Activated gamma-delta T cell treated with anti-CD3 and anti-CD28 coated beads, Interleukin-2, amount 50 U/mL, for 16 hours (primary cell): Measurements from ENCODE around the gene HERC6.
A peak's percentile ranks its signal among the peaks of the same experiment; 100 is the strongest.
"Not testable (repeated sequence)": the region's sequence is repeated elsewhere in the genome, so short reads cannot be mapped to it uniquely, and the experiment has no call there.

Experiments
- DNase-seq: peaks from one replicate; pipeline ENCODE4 v3.0.0-alpha.2; 2020; ENCODE audit warnings: low read depth

Gene HERC6

DNA sequence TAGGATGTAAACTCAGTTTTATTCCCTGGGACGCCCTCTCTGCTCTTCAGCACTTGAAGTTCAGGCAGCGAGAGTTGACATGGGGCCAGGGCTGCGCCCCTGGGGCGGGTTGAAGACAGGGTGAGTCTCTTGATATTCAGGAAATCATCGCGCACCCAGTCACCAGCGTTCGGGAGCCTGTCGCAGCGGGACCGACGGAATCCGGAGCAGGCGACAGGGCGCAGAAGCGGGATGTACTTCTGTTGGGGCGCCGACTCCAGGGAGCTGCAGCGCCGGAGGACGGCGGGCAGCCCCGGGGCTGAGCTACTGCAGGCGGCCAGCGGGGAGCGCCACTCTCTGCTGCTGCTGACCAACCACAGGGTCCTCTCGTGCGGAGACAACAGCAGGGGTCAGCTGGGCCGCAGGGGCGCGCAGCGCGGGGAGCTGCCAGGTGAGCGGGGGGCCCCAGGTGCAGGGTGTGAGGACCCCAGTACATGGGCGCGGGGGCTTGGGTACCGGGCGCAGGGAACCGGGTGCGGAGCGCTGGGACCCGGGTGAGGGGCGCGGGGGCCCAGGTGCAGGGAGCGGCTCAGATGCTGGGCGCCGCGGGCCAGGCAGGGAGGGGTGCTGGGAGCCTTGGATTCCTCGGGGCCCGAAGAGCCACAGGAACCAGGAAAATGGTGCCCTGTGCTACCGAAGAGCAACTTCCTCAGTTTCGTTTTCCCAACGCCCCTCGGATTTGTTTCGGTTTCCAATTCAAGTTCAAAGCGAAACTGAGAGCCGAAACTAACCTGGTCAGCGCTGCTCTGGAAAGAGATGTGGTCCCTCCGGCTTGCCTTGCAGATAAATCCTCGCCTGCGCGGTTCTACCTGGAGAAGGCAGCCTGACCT lies at the start of gene HERC6:
HERC6 (plus strand) TSS at position 162 of the 869 bp plus-strand sequence; CDS start at position 232, 70 bp downstream.
- DNase-seq: peak; percentile 60

DNA sequence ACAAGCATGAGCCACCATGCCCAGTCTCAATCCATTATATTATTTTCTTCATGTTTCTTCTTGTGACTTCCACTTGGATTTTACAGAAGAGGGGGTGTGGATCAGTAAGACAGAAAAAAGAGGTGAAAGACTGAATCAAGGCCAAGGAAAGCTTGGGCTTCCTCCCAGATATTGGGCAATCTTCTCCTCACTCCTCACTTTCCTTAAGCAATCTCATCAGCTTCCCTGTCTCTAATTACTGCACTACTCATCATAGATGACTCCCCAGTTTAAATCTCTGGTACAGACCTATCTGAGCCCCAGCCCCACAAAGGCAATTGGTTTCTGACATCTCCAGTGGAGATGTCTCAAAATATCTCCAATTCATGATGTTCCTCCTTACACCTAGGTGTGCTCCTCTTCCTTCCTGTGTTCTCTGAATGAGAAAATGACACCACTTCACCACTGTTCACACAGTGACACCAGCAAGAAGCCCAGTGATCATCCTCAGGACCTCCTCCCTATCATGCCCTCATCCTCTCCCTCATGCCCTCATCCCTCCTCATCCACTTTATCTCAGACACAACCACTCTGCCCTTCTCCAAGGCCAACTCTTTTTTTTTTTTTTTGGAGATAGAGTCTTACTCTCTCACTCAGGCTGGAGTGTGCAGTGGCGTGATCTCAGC lies 44.8 kb upstream of the HERC6 start:
- DNase-seq: no peak

- DNase-seq: no peak
These were observed 43.5 kb upstream of the HERC6 start for GRCh38 chr4:88335092-88335665.

DNA sequence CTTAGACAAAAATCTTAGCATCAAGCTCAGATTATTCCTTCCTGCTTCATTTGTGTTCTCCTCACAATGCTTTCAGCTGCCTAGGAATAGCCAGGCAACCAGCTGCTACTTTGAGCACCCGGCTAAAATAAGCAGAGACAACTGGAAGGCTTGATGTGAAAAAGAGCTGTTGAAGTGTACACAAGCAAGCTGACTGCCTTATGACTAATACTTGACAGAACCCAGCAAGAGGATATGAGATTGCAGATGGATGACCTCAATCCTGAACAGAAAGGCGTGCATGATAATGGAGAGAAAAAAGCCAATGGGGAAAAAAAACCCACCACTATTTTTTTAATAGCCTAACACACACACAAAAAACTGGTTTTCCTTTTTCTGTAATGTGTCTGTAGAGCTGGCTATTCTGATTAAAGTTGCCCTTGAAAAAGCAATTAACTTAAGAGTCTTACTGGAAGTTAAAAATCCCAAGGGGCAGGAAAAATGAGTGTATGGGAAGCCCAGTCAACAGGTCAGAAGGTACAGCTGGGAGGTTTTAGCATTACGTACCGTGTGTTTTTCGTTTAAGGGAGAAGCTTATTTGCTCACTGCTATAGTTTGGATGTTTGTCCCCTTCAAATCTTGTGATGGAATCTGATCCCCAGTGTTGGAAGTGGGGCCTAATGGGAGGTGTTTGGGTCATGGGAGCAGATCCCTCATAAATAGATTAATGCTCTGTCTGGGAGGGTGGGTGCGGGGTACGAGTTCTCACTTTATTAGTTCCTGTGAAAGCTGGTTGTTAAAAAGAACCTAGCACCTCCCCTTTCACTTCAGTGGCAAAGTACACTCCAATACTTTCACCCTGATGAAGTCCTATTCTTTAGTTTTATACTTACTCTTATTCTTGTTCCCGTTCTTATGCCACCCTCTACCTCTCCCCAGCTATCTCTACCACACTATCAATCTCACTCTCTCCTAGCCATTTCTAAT lies 37.1 kb upstream of the HERC6 start:
- no peak for DNase-seq

GRCh38 chr4:88346902-88347301 lies 31.8 kb upstream of the HERC6 start:
- DNase-seq: not testable (repeated sequence)

GRCh38 chr4:88348761-88349160 lies 29.9 kb upstream of the HERC6 start:
- not testable (repeated sequence) for DNase-seq

DNA sequence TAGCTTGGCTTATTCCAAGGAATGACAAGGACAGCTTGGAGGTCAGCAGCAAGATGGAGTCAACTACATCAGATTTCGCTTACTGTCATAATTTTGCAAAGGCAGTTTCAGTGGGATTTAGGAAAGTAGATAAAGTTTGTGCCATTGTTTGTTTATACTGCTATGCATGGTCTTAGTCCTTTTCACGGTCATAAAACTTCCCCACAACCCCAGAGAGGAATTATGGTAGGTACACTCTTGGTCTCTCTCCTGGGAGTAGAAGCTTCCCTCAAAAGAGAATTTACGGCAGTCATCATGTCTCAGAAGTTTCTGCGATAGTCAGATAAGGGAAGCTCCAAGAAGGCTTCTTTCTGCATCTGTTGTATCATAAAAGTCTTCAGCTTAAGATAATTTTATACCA lies 27.9 kb upstream of the HERC6 start:
- DNase-seq: no peak

GRCh38 chr4:88352062-88352740 lies 26.5 kb upstream of the HERC6 start:
- DNase-seq: no peak

DNA sequence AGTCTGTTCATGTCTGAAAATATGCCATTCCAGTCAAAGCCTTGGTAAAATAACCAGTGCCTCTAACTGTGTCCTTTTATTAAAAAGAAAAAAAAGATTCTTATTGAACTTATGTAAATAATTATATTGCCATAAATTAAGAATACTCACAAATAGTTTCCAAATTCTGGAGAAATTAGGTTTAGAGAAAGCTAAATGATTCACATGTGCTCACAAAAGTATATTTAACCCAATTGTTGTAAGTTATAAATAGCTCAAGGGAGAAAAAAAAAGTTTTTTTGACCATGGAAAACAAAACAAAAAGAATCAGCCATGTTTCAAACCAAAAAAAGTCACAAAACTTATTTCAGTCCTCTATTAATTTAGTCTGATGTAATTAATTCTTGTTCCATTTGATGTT lies 25.3 kb upstream of the HERC6 start:
- no peak for DNase-seq

- DNase-seq: no peak
These were observed 21.9 kb upstream of the HERC6 start for GRCh38 chr4:88356771-88357170.

DNA sequence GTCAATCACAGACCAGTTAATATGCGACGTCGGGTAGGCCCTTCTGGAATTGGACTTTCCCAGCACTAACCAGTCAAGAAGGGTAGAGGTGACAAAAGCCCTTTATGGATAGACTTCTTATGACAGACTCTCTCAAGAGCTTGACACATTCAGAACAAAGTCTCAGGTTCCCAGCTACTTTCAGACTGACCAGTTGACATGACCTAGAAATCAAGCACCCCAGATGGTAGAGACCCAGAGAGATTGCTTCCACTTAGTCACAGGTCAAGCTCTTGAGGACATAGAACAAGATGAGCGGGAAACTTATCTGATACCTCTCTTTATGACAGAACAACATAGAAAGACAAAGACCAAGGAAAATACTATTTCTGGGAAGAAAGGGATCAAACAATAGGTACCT lies 21.4 kb upstream of the HERC6 start:
- DNase-seq: no peak

DNA sequence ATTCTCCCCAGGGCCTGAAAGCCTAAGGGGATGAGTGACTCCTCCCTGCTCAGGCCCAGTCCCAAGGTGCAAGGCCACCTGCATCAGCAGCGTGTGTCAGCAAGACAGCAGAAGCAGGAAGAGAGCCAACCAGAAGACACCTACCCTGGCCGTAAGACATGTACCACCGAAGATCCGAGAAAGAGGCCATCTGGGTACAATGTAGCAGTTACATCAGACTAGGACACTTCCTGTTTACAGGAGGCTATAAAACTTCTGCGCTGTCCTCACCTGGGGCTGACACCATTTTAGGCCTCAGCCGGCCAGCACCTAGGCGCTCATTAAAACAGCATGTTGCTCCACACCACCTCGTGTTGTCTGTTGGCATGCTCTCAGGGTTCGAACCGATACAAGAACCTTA lies 19.1 kb upstream of the HERC6 start:
- no peak for DNase-seq

GRCh38 chr4:88360256-88360655 lies 18.4 kb upstream of the HERC6 start:
- DNase-seq: no peak

DNA sequence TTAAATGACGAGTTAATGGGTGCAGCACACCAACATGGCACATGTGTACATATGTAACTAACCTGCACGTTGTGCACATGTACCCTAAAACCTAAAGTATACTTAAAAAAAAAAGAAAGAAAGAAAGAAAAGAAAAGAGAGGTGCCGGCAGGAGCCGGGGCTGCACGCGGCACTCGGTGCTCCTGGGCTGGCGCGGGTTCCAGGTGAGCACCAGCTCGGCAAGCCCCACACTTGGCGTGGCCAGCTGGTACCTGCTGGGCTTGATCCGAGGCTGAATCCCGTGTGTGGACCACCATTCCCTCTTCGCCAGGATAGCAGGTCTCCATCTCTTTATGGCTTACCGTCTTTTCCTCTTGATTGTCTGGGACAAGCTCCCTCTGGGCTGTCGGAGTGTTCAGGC lies 17.9 kb upstream of the HERC6 start:
- no peak for DNase-seq

GRCh38 chr4:88361217-88361773 lies 17.4 kb upstream of the HERC6 start:
- DNase-seq: not testable (repeated sequence)

GRCh38 chr4:88366460-88366859 lies 12.2 kb upstream of the HERC6 start:
- DNase-seq: no peak

- DNase-seq: no peak
These were observed 10.8 kb upstream of the HERC6 start for GRCh38 chr4:88367826-88368225.

- not testable (repeated sequence) for DNase-seq
These were observed 9.4 kb upstream of the HERC6 start for GRCh38 chr4:88369180-88369812.

GRCh38 chr4:88381123-88381522 lies 2.5 kb downstream of the HERC6 start:
- DNase-seq: no peak

DNA sequence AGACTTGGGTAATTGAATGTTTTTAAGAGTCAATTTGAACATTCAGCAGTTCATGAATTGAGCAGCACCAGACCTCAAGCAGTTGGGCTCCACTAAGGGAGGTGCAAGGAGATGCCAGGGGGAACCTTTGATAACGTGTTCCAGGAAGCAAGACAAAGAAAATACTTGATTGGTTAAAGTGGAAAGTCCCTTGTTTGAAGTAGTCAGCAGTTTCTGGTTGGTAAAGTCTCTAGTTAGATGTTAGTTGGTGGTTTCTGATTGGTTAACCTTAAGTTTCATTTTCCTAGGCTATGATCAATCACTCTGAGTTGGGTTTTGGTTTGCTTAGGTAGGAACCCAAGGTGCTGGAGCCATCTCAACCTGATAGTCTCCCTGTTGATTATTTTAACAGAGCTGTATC lies 4.0 kb downstream of the HERC6 start:
- DNase-seq: peak; percentile 12
